Right renal pelvis (tissue), 4 donors: ENCODE measurements around the gene DNASE2. TPM values are rescaled to one million over a fixed set of nuclear protein-coding genes. Genes with fewer than 3 reads are reported as not detected.
"Not testable (repeated sequence)": the region's sequence is repeated elsewhere in the genome, so short reads cannot be mapped to it uniquely, and the experiment has no call there.

Source experiments
- DNase-seq, 4 donors: peaks; one replicate each; pipeline ENCODE4 v3.0.0-alpha.2; 2013; ENCODE audit warnings: low read depth in 4 of 4, low spot score in 3 of 4, missing footprints in 1 of 4
- polyA plus RNA-seq, 4 donors: library from polyadenylated mRNA; unstranded; fragments of 120-200 nt; gene quantifications; one replicate each; pipeline ENCODE4 v1.2.1, GENCODE V29; 2013; ENCODE audit not compliant: insufficient read length in 4 of 4

DNASE2 gene
- polyA plus RNA-seq: 10 to 100 TPM; 11.9 to 16.2 (median 12.7) TPM

GRCh38 chr19:12881172-12881808 is at the start of gene DNASE2:
TSS of gene DNASE2 (minus strand) at chr19:12881449. CDS start at chr19:12881375, 74 bp downstream.
- DNase-seq: peak in 2 of 4 donors; percentile 70 to 72

- DNase-seq: no peak
Measured at GRCh38 chr19:12930002-12930645, 48.9 kb upstream of the DNASE2 start.

- no peak for DNase-seq
Measured at GRCh38 chr19:12924621-12925310, 43.5 kb upstream of the DNASE2 start.

GRCh38 chr19:12922959-12923358 is 41.7 kb upstream of the DNASE2 start:
- DNase-seq: no peak

GRCh38 chr19:12921047-12921446 is 39.8 kb upstream of the DNASE2 start:
- no peak for DNase-seq

GRCh38 chr19:12918253-12918652 is 37.0 kb upstream of the DNASE2 start:
- no peak for DNase-seq

GRCh38 chr19:12915860-12916259 is 34.6 kb upstream of the DNASE2 start:
- not testable (repeated sequence) for DNase-seq

GRCh38 chr19:12913851-12914690 is 32.8 kb upstream of the DNASE2 start:
- DNase-seq: no peak

- no peak for DNase-seq
Measured at GRCh38 chr19:12913011-12913561, 31.8 kb upstream of the DNASE2 start.

GRCh38 chr19:12912571-12912970 is 31.3 kb upstream of the DNASE2 start:
- DNase-seq: no peak

GRCh38 chr19:12907166-12907565 is 25.9 kb upstream of the DNASE2 start:
- no peak for DNase-seq

GRCh38 chr19:12899891-12900518 is 18.8 kb upstream of the DNASE2 start:
- DNase-seq: no peak

- DNase-seq: no peak
Measured at GRCh38 chr19:12896460-12896859, 15.2 kb upstream of the DNASE2 start.

- DNase-seq: no peak
Measured at GRCh38 chr19:12893582-12893981, 12.3 kb upstream of the DNASE2 start.

- DNase-seq: no peak
Measured at GRCh38 chr19:12891553-12892021, 10.3 kb upstream of the DNASE2 start.

GRCh38 chr19:12890787-12891552 is 9.7 kb upstream of the DNASE2 start, which contains the start of gene GCDH:
TSS of gene GCDH (plus strand) at chr19:12891160. CDS start at chr19:12891305, 145 bp downstream.
- peak; percentile 88 to 98 (median 96) for DNase-seq

- DNase-seq: not testable (repeated sequence)
Measured at GRCh38 chr19:12890299-12890786, 9.1 kb upstream of the DNASE2 start.

- DNase-seq: no peak
Measured at GRCh38 chr19:12888006-12888603, 6.9 kb upstream of the DNASE2 start.
